Left lung (tissue), 10 donors: ENCODE data around the gene IGSF21. TPM values are rescaled to one million over a fixed set of nuclear protein-coding genes. Genes with fewer than 3 reads are reported as not detected.

ENCODE experiments used
- ATAC-seq: fragments of 200-7000 bp; cut with Tn5 transposase; one replicate; pipeline ENCODE4 v1.9.1; 2020; ENCODE audit warnings: moderate library complexity
- DNase-seq, 4 donors: peaks; one replicate each; pipeline ENCODE4 v3.0.0-alpha.2; 2013 to 2020
- H3K27ac ChIP-seq, 2 donors: fragments of 200-600 bp; sonication (generic) in 1 of 2; one replicate each; pipeline versions ENCODE4 v1.5.0 to v1.8.0; 2020 to 2021
- H3K27me3 ChIP-seq, 2 donors: fragments of 200-600 bp; sonication (generic) in 1 of 2; one replicate each; pipeline versions ENCODE4 v1.5.0 to v1.8.0; 2020 to 2021
- H3K36me3 ChIP-seq, 2 donors: fragments of 200-600 bp; sonication (generic) in 1 of 2; one replicate each; pipeline versions ENCODE4 v1.5.0 to v1.8.0; 2020 to 2021
- H3K4me1 ChIP-seq, 2 donors: fragments of 200-600 bp; one replicate each; pipeline ENCODE4 v1.8.0; 2021
- H3K4me3 ChIP-seq, 2 donors: fragments of 200-600 bp; sonication (generic) in 1 of 2; one replicate each; pipeline versions ENCODE4 v1.5.0 to v1.8.0; 2020 to 2021; ENCODE audit warnings: mild to moderate bottlenecking in 1 of 2
- H3K9me3 ChIP-seq, 2 donors: fragments of 200-600 bp; sonication (generic) in 1 of 2; one replicate each; pipeline versions ENCODE4 v1.5.0 to v1.8.0; 2020 to 2021
- CTCF ChIP-seq, 2 donors: fragments of 200-600 bp; sonication (generic) in 1 of 2; IDR thresholded peaks; one replicate each; pipeline versions ENCODE4 v1.5.0 to v1.8.0; 2021; ENCODE audit warnings: antibody characterized with exemption in 2 of 2
- intact Hi-C, 2 donors: fragments of 100-400 bp; cut with DNase I; formaldehyde crosslinking; loops; one replicate each; pipeline versions ENCODE4 v1.11.2 to v1.14.2; 2022
- polyA plus RNA-seq, 6 donors: library from polyadenylated mRNA; unstranded; fragments of 120-200 nt; gene quantifications; one replicate each; pipeline ENCODE4 v1.2.1, GENCODE V29; 2013; ENCODE audit not compliant: insufficient read length in 6 of 6
- total RNA-seq, 2 donors: library from RNA; stranded (reverse); fragmentation: NEBNext Ultra II Directional; extraction: Animal tissue kit (Norgen Biotek cat#: 25700); gene quantifications; one replicate each; pipeline ENCODE4 v1.2.1, GENCODE V29; 2021
- donor health status: DM: no; HTN: yes; CAD: no.
- donor health status: DM: no; HTN: no; CAD: no.

Gene IGSF21
- total and polyA plus RNA-seq, 8 donors: 0.14 to 1.2 (median 0.25) TPM; not detected in 2

GRCh38 chr1:18182398-18183160 lies 75.0 kb downstream of the IGSF21 start:
- peak; percentile 44 for ATAC-seq
- Histone ChIP-seq H3K27me3 (peaks cover 0 to 64% of the 10 kb centered on the region in 2 donors), H3K27ac (no peak overlapping the region), H3K4me3 (no peak overlapping the region), H3K4me1 (no peaks in the 10 kb centered on the region), H3K9me3 (no peaks in the 10 kb centered on the region), H3K36me3 (no peaks in the 10 kb centered on the region)
- DNase-seq: no peak
- intact Hi-C loops: no loop called here
- TF ChIP-seq CTCF (IDR thresholded peaks at IDR 0.05): no peak

GRCh38 chr1:18183533-18183932 lies 75.9 kb downstream of the IGSF21 start:
- H3K27me3 ChIP-seq: peaks cover 0 to 60% of the 10 kb centered on the region in 2 donors
- no peaks in the 10 kb centered on the region for H3K9me3 ChIP-seq
- no peak for ATAC-seq
- no peaks in the 10 kb centered on the region for H3K4me1 ChIP-seq
- intact Hi-C loops: no loop called here
- no peak for TF ChIP-seq CTCF (IDR thresholded peaks at IDR 0.05)
- H3K36me3 ChIP-seq: no peaks in the 10 kb centered on the region
- H3K27ac ChIP-seq: no peak overlapping the region
- no peak for DNase-seq
- H3K4me3 ChIP-seq: no peak overlapping the region

- ATAC-seq (no peak), DNase-seq (no peak)
- intact Hi-C loops: no loop called here
- H3K36me3 ChIP-seq: no peaks in the 10 kb centered on the region
- no peaks in the 10 kb centered on the region for H3K4me1 ChIP-seq
- no peak overlapping the region for H3K27ac ChIP-seq
- H3K27me3 ChIP-seq: peaks cover 0 to 60% of the 10 kb centered on the region in 2 donors
- no peak for TF ChIP-seq CTCF (IDR thresholded peaks at IDR 0.05)
- no peak overlapping the region for H3K4me3 ChIP-seq
- no peaks in the 10 kb centered on the region for H3K9me3 ChIP-seq
Observed at GRCh38 chr1:18187054-18187453, 79.5 kb downstream of the IGSF21 start.

- TF ChIP-seq CTCF (IDR thresholded peaks at IDR 0.05): no peak
- Histone ChIP-seq H3K27ac (no peak overlapping the region), H3K36me3 (no peaks in the 10 kb centered on the region), H3K9me3 (no peaks in the 10 kb centered on the region), H3K4me1 (no peaks in the 10 kb centered on the region), H3K27me3 (peaks cover 0 to 62% of the 10 kb centered on the region in 2 donors), H3K4me3 (no peak overlapping the region)
- ATAC-seq (no peak), DNase-seq (no peak)
- intact Hi-C loops: no loop called here
Observed at GRCh38 chr1:18188820-18189517, 81.4 kb downstream of the IGSF21 start.

- peaks cover 0 to 62% of the 10 kb centered on the region in 2 donors for H3K27me3 ChIP-seq
- ATAC-seq: no peak
- no peak for DNase-seq
- no peak overlapping the region for H3K27ac ChIP-seq
- H3K4me1 ChIP-seq: no peaks in the 10 kb centered on the region
- no peaks in the 10 kb centered on the region for H3K36me3 ChIP-seq
- no peaks in the 10 kb centered on the region for H3K9me3 ChIP-seq
- no peak for TF ChIP-seq CTCF (IDR thresholded peaks at IDR 0.05)
- H3K4me3 ChIP-seq: no peak overlapping the region
- intact Hi-C loops: no loop called here
Observed at GRCh38 chr1:18190598-18190997, 83.0 kb downstream of the IGSF21 start.
